ENCODE results near the gene PRTFDC1. TPM values are rescaled to one million over a fixed set of nuclear protein-coding genes. Genes with fewer than 3 reads are reported as not detected.

Gene PRTFDC1
- total RNA-seq, 4 donors from 2014 or later, result 0.15 to 2.2 (median 1.8) TPM

GRCh38 chr10:24858288-24859270 lies 93.8 kb downstream of the PRTFDC1 start:
- TF ChIP-seq CTCF (IDR thresholded peaks at IDR 0.05), result no peak
- no peak for TF ChIP-seq POLR2A (IDR thresholded peaks at IDR 0.05)
- Histone ChIP-seq H3K4me3 (no peak overlapping the region), H3K27me3 (no peaks in the 10 kb centered on the region), H3K4me1 (no peaks in the 10 kb centered on the region), H3K9me3 (no peaks in the 10 kb centered on the region), H3K36me3 (no peaks in the 10 kb centered on the region), H3K27ac (no peak overlapping the region)
- WGBS, 2 donors, result 63 to 64% methylated on average over 8 to 10 of the region's 10 CpGs
- DNase-seq, result no peak
- intact Hi-C loops (cut with DNase I), result no loop called here

GRCh38 chr10:24857031-24857725 lies 95.2 kb downstream of the PRTFDC1 start:
- no peaks in the 10 kb centered on the region for H3K27me3 ChIP-seq
- H3K27ac ChIP-seq, result no peak overlapping the region
- 90 to 91% methylated on average over 8 of the region's 8 CpGs for WGBS, 2 donors
- TF ChIP-seq POLR2A (IDR thresholded peaks at IDR 0.05) (no peak), CTCF (IDR thresholded peaks at IDR 0.05) (no peak)
- intact Hi-C loops (cut with DNase I), result no loop called here
- no peaks in the 10 kb centered on the region for H3K36me3 ChIP-seq
- H3K9me3 ChIP-seq, result no peaks in the 10 kb centered on the region
- H3K4me1 ChIP-seq, result peaks cover 0 to under 1% (median 0%) of the 10 kb centered on the region in 3 donors
- no peak overlapping the region for H3K4me3 ChIP-seq
- DNase-seq, result no peak

GRCh38 chr10:24854256-24854655 lies 98.2 kb downstream of the PRTFDC1 start:
- Histone ChIP-seq H3K27me3 (no peaks in the 10 kb centered on the region), H3K36me3 (no peaks in the 10 kb centered on the region), H3K4me1 (peaks cover 0 to 23% (median 9%) of the 10 kb centered on the region in 3 donors), H3K9me3 (no peaks in the 10 kb centered on the region), H3K27ac (no peak overlapping the region), H3K4me3 (no peak overlapping the region)
- TF ChIP-seq POLR2A (IDR thresholded peaks at IDR 0.05) (no peak), CTCF (IDR thresholded peaks at IDR 0.05) (no peak)
- intact Hi-C loops (cut with DNase I), result no loop called here
- 84 to 86% methylated on average over 6 of the region's 6 CpGs for WGBS, 2 donors
- DNase-seq, result no peak

DNA sequence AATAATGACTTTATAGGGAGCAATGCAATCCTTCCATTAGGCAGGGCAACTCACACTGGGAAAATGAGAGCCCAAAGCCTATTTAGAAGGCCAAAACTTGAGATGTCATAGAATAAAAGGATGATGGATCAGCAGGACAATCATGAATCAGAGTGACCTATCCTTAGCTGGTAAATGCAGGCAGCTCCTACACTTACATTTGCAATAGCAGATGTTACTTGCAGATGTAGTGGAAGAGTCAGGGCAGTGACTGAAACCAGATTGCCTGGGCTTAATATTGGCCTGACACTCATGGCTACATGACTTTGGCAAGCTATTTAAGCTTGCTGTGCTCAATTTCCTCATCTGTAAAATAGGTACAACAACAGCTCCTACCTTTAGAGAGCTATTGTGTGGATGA lies 98.7 kb downstream of the PRTFDC1 start:
- intact Hi-C loops (cut with DNase I), result no loop called here
- no peaks in the 10 kb centered on the region for H3K9me3 ChIP-seq
- TF ChIP-seq CTCF (IDR thresholded peaks at IDR 0.05) (no peak), POLR2A (IDR thresholded peaks at IDR 0.05) (no peak)
- no peak overlapping the region for H3K27ac ChIP-seq
- no peaks in the 10 kb centered on the region for H3K36me3 ChIP-seq
- peaks cover 0 to 27% (median 9%) of the 10 kb centered on the region in 3 donors for H3K4me1 ChIP-seq
- H3K4me3 ChIP-seq, result no peak overlapping the region
- no peak for DNase-seq
- H3K27me3 ChIP-seq, result no peaks in the 10 kb centered on the region

DNA sequence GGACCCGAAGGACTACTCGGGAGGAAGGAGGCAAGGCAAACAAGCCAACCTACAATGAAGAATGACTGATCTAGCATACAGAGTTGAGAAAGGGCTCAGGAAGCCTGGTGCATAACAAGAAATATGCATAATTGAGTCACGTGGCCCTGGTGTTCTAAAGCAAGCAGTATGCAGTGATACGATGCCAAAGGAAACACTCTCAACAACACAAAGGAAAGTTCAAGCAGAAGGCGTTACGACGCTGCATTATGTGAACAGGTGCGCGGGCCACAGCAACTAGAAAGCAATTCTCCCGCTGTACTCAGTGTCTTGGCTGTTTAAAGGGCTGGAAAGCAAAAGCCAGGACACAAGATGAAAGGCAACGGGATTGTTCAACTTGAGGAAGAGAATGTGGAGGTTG lies 100.8 kb downstream of the PRTFDC1 start:
- 41 to 50% methylated on average over 11 of the region's 11 CpGs for WGBS, 2 donors
- Histone ChIP-seq H3K4me1 (peaks cover 0 to 27% (median 9%) of the 10 kb centered on the region in 3 donors), H3K4me3 (no peak overlapping the region), H3K36me3 (no peaks in the 10 kb centered on the region), H3K27me3 (no peaks in the 10 kb centered on the region), H3K9me3 (no peaks in the 10 kb centered on the region), H3K27ac (no peak overlapping the region)
- TF ChIP-seq POLR2A (IDR thresholded peaks at IDR 0.05) (no peak), CTCF (IDR thresholded peaks at IDR 0.05) (no peak)
- intact Hi-C loops (cut with DNase I), result no loop called here
- DNase-seq, result no peak

All from esophagus squamous epithelium (tissue), 5 donors.